Measurements from ENCODE around the gene ABLIM3.
"Not testable (repeated sequence)": the region's sequence is repeated elsewhere in the genome, so short reads cannot be mapped to it uniquely, and the experiment has no call there.

Gene ABLIM3

DNA sequence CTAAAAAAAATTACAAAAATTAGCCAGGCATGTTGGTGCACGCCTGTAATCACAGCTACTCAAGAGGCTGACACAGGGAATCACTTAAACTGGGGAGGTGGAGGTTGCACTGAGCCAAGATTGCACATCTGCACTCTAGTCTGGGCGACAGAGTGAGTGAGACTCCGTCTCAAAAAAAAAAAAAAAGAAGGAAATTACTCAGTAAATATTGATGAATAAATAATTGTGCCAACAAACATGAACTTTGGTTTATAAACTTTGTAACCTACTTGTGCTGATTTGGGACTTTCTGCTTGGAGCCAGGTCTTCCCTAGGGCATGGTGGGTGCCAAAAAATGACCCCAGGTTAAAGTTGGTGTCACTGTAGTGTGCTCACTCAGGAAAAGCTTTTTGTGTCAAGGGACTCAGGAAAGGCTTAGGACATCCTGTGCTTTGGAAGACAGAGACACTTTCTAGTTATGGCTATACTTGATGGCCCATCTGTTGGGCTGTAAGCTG lies 19.0 kb downstream of the ABLIM3 start:
- no peak for DNase-seq

DNA sequence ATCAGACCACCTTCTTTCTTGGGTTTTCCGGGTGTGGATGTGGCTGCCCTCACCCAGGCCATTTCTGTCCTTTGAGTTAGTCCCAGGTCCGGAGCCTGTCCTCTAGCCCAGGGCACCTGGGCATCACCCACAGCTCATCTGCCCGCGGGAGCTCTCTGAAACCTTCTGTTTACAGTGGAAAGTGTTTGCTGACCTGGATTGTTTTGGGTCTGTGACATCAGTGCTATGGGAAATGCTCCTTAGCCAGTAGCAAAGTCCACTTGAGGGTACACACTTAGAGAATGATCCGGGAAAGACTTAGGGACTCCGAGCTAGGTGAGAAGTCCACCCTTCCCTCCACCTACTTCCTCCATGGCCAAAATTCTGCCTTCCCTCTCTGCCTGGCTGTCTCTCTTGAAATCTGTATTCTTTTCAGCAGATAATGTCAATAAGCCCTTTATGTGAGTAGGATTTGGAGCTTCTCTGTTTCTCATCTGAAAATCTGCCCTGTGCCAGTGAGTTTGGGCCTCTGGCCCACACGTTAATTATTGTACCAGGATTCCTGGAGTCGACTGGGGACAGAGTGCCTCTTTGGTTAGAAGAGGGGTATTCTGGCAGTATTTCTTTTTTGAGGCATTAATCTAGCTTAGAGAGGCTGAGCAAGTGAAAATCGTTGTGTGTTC lies 19.9 kb downstream of the ABLIM3 start:
- no peak for DNase-seq

DNA sequence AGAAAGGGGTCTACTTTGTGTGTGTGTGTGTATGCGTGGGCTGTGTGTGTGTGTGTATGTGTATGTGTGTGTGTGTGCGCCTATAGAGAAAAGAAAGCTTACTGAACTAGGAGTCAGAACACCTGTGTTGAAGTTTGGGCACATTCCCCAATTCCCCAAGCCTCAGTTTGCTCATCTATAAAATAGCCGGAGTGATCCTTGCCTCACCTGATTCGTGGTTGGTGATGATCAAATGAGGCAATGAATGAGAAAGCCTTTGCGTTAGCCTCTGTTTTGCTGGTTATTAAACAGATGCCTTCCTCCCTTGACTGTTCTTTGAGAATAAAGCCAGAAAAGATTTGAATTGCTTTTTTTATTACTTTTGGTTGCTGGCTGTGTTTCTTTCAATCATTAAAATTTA lies 20.6 kb downstream of the ABLIM3 start:
- DNase-seq: no peak

DNA sequence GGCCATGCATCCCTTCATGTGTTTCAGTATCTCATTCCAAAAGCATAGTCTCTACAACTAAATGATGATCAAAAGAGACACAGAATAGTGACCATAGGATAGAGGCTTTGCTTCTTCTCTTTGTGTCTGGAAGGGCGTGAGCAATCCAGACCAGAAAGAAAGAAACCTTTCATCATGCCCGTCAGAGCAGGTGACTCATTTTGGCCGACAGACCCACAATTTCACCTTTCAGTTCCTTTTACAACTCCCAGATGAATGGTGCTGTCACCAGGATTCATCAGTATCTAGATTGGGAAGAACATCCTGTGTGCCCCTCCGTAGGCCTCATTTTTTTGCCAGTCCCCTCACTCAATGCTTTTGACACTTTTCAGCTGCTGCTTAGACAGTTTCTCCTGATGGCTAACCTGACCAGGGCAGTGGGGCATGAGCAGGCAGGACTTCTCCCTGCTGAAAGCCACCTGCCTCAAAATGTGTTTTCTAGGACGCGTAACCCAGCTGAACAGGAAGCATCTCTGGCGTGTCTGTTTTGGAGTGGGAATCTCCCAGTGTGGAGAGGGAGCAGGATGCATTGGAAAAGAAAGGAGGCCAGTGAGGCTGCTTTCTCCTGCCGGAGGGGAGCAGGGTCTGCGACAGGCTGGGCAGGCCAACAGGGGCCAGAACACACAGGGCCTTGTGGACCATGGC lies 21.2 kb downstream of the ABLIM3 start:
- DNase-seq: no peak

DNA sequence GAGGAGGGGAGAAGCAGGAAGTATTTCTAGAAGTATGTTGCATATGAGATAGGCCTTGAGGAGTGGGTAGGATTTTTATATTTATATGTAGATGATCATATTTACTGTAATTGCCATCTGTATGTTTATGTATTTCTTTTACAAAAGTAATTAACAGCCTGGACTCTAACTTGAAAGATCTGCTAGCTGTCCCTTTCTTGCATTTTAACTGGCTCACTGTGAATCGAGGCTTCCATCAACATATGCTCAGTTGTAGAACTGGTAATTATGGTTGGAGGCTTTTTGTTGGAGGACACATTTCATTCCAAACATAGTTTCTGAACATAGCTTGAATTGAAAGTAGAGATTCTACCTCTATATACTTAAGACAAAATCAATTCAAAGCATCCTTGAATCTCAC lies 23.4 kb downstream of the ABLIM3 start:
- no peak for DNase-seq

DNA sequence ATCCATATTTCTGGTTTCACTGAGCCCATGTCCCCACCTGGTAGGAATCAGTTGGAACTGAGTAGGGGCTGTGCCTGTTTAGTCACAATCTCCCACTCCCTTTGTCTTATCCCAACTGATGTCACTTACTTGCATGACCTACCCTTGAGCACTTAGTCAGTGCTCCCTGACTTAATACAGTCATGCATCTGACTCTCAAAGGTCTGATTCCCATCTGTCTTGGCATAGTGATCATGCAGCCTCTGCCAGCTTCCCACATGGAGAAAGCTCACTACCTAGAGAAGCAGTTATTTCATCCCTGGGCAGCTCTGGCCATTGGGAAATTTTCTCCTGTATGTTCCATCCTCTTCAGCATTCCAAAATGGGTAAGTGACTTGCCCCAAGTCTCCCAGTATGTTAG lies 24.8 kb downstream of the ABLIM3 start:
- DNase-seq: no peak

DNA sequence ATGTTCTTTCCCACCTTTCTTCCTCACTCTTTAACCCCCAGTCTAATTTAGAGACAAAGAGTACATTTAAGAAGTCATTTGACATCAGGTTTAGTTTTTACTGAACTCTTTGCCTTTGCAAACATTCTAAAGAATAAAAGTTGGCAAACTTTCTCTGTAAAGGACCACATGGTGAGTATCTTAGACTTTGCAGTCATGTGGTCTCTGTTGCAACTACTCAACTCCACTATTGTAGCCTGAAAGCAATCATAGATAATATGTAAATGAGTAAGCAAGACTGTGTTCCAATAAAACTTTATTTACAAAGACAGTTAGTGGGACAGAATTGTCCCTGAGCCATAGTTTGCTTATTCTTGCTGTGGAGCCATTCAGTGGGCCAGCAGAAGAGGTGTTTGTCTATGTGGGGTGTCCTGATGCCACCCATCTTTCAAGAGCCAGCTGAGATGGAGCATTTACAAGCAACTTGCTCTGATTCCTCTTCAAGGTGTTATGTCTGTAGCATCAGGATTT lies 25.4 kb downstream of the ABLIM3 start:
- no peak for DNase-seq

DNA sequence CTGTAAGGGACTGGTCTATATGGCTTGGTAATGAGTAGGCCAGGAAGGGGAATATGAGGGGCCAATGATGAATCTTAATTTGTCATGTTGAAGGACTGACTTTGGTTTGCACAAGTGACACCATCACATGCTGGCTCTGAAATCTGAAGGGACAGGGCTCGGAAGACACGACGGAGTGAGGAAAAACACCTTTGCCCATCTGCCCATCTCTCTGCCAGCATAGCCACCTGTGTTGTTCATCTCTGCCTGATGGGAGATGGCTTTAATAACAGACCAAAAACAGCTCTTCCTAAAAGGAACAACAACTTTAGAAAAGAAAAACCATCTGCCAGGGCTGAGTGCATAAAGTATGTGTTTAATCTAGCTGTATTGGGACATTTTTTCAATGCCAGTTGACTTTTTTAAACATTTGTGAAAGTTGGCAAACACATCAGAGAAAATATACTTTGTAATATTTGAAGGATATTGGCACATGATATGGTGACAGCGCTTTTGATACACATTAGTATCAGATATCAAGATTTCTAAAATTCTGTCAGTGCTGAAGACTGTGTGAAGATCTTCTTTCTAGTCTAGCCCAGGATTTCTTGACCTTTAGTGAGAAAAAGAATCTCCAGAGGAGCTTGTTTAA lies 27.1 kb downstream of the ABLIM3 start:
- no peak for DNase-seq

DNA sequence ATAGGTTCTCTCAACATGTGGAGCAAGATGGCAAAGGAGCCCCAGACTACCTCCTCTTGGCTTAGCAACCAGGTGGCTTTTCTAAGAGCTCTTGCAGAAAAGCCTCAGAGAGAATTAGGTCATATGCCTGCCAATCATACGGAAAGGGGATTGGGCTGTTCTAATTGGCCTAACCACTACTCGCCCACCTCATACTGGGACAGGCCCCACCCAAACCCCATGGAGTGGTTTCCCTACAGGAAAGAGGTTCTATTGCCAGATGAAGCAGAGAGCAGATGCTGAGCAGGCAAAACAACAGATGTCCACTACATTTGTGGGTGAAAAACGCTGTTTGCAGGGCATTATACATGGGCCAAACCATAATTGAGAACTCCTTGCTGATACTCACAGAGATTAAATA lies 29.0 kb downstream of the ABLIM3 start:
- no peak for DNase-seq

DNA sequence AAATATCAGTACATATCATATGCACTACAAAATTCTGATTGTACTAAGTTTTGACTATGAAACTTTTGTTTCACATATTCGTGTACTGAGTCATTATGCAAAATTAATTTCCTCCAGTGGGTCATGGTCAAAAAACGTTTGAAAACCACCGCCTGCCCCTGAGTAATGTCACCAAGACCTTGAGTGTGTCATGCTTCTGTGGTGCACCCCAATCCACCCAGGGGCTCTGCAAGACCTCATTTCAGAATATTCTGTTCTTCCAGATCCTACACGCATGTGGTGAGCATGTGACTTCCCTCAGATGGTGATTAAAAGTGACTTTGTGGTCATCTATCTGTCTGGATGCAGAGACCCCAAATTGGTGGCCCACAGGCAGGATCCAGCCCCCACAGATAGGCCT lies 31.0 kb downstream of the ABLIM3 start:
- no peak for DNase-seq

DNA sequence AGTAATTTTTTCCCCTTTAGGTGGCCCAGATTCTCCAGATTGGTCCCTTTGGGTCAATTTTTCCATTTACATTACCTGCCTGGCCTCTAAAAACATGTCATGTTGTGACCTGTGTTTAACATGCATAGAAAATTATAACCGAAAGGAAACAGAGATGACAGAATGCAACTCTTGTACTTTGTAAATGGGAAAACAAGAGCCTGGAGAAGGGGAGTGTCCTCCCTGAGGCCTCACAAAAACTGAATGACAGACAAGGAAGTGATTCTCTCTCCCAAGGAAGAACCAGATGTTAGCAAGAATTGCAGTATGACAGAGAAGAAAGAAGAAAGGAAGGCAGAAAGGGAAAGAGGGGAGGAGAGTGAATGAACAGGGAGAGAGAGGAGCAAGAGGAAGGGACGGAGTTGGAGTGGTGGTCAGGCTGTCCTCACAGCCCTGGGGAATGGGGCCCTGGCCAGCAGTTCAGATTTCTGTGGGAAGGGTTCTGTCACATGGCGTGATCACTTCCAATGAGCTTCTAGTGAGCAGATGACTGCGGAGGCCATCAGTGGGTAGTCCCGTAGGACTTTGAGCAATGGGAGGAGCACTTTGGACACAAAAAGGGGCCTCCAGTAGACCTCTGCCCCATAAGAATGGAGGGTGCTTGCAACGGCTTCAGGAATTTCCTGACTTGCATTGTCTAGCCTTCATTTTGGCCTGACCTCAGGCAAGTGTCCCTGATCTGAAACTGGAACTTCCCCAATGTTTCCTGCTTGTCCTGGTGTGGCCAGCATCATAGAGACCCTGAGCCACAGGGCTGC lies 31.6 kb downstream of the ABLIM3 start:
- no peak for DNase-seq

DNA sequence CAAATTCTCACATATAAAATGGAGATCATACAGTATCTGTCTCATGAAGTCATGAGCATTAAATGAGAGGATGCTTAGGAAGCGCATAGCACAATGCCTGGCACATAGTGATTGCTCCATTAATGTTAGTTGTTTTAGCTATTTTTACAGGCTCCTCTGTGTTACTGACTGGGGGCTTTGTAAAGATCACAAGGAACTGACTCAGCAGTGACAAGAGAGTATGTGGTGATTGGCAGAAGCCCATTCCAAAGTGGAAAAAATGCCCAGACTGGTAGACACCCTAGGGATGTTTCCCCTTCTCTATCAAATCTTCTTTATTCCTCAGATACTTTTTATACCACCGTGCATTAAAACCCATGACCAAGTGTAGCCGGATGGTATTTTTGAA lies 33.5 kb downstream of the ABLIM3 start:
- no peak for DNase-seq

DNA sequence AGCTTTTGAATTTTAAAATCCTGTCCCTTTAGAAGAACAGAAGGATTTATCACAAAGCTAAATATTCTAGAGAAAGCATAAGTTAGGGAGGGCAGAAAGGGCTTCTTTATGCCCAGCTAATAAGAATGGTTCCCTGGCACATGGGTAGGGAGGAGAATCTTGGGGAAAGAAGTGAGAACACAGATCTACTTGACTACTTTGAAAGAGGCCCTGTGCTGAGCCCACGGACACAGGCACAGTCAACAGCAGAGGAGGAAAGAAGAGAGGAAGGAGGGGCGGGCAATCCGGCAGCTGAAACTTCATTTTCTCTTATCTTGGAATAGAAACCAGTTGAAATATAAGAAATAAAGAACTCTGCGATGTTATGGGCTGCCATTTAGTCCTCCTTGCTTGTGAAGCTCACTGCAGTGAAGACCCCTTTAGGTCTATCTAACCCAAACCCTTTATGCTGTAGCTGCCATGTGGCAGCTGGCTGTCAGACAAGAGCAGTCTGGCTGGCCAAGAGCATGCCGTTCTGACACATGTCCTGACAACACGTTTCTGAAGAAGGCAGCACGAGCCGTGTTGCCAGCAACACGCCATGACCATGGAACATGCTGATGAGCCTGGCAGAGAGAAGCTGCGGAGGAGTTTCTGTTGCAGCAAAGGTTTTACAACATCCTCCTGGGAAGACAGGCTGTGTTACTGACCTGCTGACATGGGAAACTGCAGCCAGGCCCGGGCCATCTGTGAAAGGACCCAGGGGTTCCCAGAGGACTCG lies 34.2 kb downstream of the ABLIM3 start:
- DNase-seq: no peak

DNA sequence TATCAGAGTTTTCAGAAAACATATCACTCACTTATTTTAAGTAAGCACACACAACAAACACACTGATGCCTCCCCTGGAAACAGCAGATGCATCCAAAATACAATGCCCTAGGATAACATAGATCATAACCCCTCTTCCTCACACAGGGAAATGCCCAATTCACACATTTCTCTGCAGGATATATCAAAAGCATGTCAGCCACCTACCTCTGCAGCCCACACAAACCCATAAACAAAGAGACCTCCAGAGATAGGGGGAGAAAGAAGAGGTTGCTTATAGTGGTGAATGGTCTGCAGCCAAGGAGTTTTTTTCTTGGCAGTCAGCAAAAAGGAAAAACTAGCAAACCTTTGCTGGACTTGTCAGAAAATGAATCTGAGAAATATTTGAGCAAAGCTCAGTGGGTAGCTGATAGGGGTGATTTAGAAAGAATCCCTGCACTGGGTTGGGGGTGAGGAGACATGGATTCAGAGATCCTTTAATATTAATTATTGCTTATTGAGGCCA lies 36.1 kb downstream of the ABLIM3 start:
- DNase-seq: no peak

DNA sequence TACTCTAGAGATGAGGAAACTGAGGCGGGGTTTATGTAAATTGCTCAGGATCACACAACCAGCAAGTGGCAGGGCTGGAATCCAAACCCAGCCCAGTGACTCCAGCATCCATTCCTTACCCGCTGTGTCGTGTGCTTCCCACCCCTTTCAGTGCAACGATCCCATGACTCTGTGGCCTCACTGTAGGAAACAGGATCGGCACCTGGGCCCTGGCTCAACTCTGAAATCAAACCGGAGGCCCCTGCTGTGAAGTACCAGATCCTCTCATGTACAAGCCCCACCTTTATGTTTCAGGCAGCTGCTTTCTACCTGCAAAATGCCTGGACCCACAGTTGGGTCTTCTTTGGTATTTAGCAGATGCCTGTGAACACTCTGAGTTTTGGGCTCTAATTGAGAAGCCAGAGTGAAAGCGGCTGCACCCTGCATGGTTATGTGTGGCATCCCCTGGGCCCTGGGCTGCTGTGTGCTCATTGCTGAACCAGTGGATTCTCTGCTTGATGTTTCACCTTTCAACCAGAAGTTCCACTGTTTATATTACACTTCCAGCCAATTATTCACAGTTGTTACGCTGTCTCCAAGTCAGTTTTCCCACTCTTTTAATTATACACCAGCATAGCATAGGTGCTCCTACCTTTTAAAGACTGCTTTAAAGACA lies 36.7 kb downstream of the ABLIM3 start:
- DNase-seq: no peak

DNA sequence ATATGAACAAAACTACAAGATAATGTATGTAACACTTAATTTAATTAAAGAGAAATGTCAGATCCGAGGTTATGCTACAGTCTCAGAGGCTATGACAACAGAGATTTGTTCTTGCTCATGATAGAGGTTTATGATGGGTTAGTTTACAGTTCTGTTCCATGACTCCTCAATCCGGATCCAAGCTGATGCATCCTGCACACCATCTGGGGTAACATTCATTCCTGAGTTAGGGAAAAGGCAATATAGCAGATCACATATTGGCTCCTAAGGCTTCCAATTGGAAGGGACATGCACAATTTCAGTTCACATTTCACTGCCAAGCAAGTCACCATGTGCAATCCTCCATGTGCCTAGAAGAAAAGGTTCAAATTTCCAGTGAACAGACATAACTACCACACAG lies 40.4 kb downstream of the ABLIM3 start:
- no peak for DNase-seq

DNA sequence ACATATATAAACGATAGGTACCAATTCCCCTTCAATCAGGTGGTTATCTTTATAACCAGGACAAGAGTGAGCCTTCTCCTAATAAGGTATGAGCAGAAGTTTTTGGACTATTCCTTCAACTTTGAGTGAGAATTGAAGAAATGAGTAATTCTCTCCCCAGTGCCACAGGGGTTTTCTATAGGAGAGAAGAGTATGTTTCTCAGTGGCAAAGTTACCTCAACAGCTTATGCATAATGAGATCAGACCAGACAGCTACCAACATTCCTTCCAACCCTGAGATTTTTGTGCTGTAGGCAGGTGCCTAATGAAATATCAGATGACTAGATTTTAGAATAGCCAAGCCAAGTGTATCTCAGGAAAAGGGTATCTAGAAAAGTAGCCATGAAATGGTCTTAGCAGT lies 40.9 kb downstream of the ABLIM3 start:
- no peak for DNase-seq

DNA sequence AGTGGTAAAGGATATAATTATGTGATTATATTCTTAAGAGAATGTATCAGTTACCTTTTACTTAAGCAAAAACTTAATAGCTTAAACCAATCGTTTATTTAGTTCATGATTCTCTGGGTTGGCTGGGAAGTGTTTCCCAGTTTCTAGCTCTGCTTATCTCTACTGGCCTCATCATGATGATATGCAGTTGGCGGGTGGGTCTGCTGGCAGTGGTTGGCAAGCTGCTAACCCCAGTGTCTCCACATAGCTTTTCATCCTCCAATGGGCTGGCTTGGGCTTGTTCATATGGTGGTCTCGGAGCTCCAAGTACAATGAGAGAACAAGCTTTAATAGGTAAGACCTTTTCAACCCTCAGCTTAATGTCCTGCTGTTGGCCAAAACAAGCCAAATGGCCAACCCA lies 43.8 kb downstream of the ABLIM3 start:
- no peak for DNase-seq

DNA sequence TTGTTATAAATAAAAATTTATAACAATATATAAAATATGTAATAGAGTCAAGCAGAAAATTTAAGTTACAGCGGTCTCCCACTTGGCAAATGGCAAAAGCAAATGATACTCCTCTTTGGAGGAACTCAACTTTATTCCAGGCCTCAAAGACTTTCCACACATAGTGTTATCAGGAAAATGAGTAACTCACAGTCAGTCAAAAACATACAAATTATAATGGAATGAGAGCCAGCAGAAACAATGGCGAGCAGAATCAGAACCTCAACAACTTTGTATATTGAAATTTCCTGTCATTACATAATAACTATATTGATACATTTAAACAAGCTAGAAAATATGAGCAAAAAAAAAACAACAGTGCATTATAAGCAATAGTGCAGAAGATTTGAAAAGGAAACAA lies 45.2 kb downstream of the ABLIM3 start:
- DNase-seq: no peak

DNA sequence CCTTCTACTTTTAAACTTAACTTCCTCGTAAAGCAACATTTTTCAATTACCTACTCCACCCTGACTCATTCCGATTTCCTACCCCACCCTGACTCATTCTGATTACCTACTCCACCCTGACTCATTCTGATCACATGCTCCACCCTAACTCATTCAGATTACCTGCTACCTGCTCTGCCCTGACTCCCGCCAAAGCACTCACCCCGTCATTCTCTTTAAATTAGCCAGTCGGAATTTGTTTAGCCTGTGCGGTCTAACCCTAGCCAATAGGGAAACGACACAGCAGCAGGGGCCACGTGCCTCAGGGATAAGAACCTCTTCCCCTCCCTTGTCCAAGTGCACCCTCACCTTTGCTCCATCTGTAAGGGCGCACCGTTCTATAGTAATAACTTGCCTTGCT lies 46.3 kb downstream of the ABLIM3 start:
- not testable (repeated sequence) for DNase-seq

DNA sequence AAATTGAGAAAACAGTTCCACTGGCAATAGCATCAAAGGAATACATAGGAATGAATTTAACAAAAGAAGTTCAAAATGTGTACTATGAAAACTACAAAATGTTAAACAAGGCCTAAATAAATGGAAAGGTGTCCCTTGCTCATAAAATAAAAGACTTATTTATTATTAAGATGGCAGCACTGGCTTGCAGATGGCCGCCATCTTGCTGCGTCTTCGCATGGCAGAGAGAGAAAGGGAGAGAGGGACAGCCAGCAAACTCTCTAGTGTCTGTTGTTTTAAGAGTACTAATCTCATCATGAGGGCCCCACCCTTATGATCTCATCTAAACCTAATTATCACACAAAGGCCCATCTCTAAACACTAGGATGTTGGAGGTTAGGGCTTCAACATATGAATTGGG lies 47.1 kb downstream of the ABLIM3 start:
- DNase-seq: no peak
